BE2C (cell line): ENCODE results near the gene UBE3A.

Source experiments
- DNase-seq: peaks from one replicate; pipeline ENCODE4 v3.0.0-alpha.2; 2020
- H3K27me3 ChIP-seq: fragments of 250-450 bp; sonication (Bioruptor Pico); 2 replicates; pipeline ENCODE4 v1.5.1; 2020; ENCODE audit warnings: mild to moderate bottlenecking
- H3K36me3 ChIP-seq: fragments of 250-450 bp; sonication (Bioruptor Pico); 2 replicates; pipeline ENCODE4 v1.5.1; 2020; ENCODE audit warnings: mild to moderate bottlenecking
- H3K4me1 ChIP-seq: fragments of 250-450 bp; sonication (Bioruptor Pico); 2 replicates; pipeline ENCODE4 v1.5.1; 2020
- H3K4me3 ChIP-seq: 2 replicates; pipeline ENCODE4 v1.5.1; 2011; ENCODE audit warnings: low read depth, low read length
- H3K9me3 ChIP-seq: fragments of 250-450 bp; sonication (Bioruptor Pico); 2 replicates; pipeline ENCODE4 v1.5.1; 2020
- CTCF ChIP-seq: IDR thresholded peaks from 2 replicates; pipeline ENCODE4 v1.5.1; 2012; ENCODE audit warnings: mild to moderate bottlenecking, low read depth, low read length

Gene UBE3A

DNA sequence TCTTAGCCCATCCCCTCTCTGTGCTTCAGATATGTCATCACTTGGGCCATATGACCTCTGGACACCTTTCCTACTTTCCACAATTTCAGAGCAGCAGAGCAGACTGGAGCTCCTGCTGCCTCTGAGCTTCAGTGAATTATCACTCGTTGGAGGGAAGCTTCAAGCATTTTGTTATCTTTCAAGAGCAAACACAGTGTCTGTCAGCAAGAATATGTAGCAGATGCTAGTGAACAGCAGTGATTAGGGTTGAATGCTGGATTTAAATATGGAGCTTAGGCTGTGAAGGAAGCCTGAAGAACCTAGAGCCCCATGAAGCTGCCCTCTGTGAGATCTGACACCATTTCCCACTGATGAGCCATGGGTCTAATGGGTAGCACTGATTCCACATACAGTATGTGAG, 115.4 kb downstream of the UBE3A start:
- H3K9me3 ChIP-seq = no peaks in the 10 kb centered on the region
- H3K27me3 ChIP-seq = no peaks in the 10 kb centered on the region
- TF ChIP-seq CTCF = no peak
- no peak for DNase-seq
- H3K36me3 ChIP-seq = no peaks in the 10 kb centered on the region
- H3K4me1 ChIP-seq = no peaks in the 10 kb centered on the region
- H3K4me3 ChIP-seq = no peak overlapping the region

GRCh38 chr15:25287823-25288222, 151.0 kb downstream of the UBE3A start:
- H3K9me3 ChIP-seq = no peaks in the 10 kb centered on the region
- H3K4me3 ChIP-seq = no peak overlapping the region
- H3K4me1 ChIP-seq = no peaks in the 10 kb centered on the region
- H3K27me3 ChIP-seq = no peaks in the 10 kb centered on the region
- no peak for DNase-seq
- TF ChIP-seq CTCF = no peak
- no peaks in the 10 kb centered on the region for H3K36me3 ChIP-seq
